GF-D8 (cell line): ENCODE measurements around the gene LARP1.
A peak's percentile ranks its signal among the peaks of the same experiment; 100 is the strongest.

ENCODE experiments used
- DNase-seq: peaks from one replicate; lab custom pipeline; 2025; lab: John Stamatoyannopoulos, UW

The LARP1 gene

DNA sequence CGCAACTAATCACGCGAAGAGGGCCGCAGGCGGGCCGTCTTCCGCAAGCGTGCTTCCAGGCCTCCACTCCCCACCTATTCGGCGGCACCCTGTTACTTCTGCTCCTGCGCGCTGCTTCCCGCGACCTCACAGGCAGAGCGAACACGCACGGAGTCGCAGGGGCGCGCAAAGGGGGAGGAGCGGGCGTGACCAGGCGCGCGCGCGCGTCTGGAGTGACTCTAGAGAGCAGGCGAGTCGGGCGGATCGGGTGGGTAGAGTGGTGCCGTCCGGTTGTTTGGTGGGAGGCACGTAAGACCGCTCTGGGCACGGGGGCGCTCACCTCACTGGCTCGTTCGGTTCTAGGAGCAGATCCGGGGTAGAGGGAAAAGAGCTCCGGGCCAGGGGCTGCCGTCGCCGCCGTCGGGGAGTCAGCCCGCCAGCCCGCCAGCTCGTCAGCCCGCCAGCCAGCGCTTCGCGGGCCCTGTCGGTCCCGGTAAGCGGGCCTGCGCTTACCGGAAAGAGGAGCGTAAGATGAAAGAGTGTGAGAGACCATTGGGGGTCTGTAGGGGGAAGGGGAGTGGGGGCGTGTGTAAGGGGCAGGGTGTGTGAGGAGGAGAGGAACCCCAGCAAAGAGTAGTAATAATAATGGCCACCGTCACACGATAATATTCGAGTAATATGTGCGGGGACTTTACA lies 103.3 kb downstream of the LARP1 start, which contains the start of gene CNOT8:
Gene CNOT8 (plus strand): TSS at position 331 of the 675 bp plus-strand sequence. CDS start 4,652 bp downstream, outside the sequence.
- DNase-seq = peak; percentile 92

- DNase-seq = peak; percentile 73
Observed at GRCh38 chr5:154858972-154859871, 104.0 kb downstream of the LARP1 start.

DNA sequence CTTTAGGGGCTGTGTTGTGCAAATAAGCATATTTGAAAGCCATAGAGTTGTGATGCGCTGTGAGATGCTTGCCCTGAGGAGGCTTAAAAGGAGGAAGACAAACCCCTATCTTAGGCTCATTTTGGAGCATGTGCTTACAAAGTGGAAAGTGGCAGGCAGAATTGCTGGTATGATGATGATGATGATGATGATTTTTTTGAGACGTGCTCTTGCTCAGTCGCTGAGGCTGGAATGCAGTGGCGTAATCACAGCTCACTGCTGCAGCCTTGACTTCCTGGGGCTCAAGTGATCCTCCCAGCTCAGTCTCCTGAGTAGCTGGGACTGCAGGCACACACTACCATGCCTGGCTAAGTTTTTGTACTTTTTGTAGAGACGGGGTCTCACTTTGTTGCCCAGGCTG lies 104.9 kb downstream of the LARP1 start:
- peak; percentile 63 for DNase-seq

- peak; percentile 12 for DNase-seq
Observed at GRCh38 chr5:154860765-154861164, 105.6 kb downstream of the LARP1 start.

GRCh38 chr5:154861946-154862345 lies 106.8 kb downstream of the LARP1 start:
- no peak for DNase-seq

- no peak for DNase-seq
Observed at GRCh38 chr5:154862766-154863165, 107.6 kb downstream of the LARP1 start.

- no peak for DNase-seq
Observed at GRCh38 chr5:154863291-154864080, 108.3 kb downstream of the LARP1 start.

- no peak for DNase-seq
Observed at GRCh38 chr5:154865466-154866184, 110.4 kb downstream of the LARP1 start.

DNA sequence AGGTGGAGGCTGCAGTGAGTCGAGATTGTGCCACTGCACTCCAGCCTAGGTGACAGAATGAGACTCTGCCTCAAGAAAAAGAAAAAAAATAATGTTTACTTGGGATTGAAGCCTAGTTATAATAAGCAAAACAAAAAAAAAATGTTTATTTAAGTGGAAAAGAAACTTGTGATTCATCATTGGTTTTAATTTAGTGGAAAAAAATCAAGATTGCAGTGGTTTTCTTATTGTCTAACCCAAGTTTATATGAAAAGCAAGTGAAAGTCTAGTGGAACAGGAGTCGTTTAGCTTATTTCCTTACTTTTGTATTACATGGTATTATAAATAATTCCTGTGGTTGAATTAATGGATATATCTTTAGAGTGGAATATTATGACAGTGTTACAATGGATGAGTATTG lies 111.7 kb downstream of the LARP1 start:
- DNase-seq = no peak
